ENCODE results near the gene SERBP1. TPM values are rescaled to one million over a fixed set of nuclear protein-coding genes. Genes with fewer than 3 reads are reported as not detected.
"Not testable (repeated sequence)": the region's sequence is repeated elsewhere in the genome, so short reads cannot be mapped to it uniquely, and the experiment has no call there.

SERBP1 gene
- total RNA-seq, 1 experiment from 2014 or later, result 230 TPM

- Histone ChIP-seq H3K4me3 (ENCODE audit: low read depth in 2 of 2, low read length in 2 of 2) (no peak overlapping the region), H3K4me1 (ENCODE audit: control insufficient read depth, insufficient read depth, low read length) (no peaks in the 10 kb centered on the region), H3K36me3 (ENCODE audit: control insufficient read depth, insufficient read depth, low read length) (peaks cover 67% of the 10 kb centered on the region), H3K27ac (ENCODE audit: low read length) (no peak overlapping the region), H3K27me3 (ENCODE audit: control insufficient read depth, insufficient read depth, low read length) (no peaks in the 10 kb centered on the region), H3K9me3 (ENCODE audit: control insufficient read depth, insufficient read depth, low read depth, low read length) (no peaks in the 10 kb centered on the region)
- intact Hi-C loops (cut with micrococcal nuclease; ENCODE audit: unreplicated experiment), result no loop called here
- ChIA-PET POLR2A (interaction anchor here (0.9 kb wide), 1 partner anchor 13 kb away, joined by 13 read pairs; no protein-coding TSS in a partner anchor), CTCF (no interaction called here)
- DNase-seq (ENCODE audit: low read depth, low spot score) (no peak), ATAC-seq (no peak)
- in situ Hi-C loops (cut with HindIII; ENCODE audit: low pct_unique_long_range_greater_than_20kb, low sequenced_read_pairs), result no loop called here
- BruUV-seq (replicated peaks), result no TSS peak
- no peak for TF ChIP-seq REST (IDR thresholded peaks at IDR 0.05; ENCODE audit: insufficient read depth in 1 of 2, low read depth in 2 of 2, low read length in 1 of 2)
- no peak for TF ChIP-seq SIN3A (IDR thresholded peaks at IDR 0.05; ENCODE audit: borderline replicate concordance, insufficient read depth, low read depth, low read length)
- TF ChIP-seq POLR2AphosphoS5 (IDR thresholded peaks at IDR 0.05; ENCODE audit: low read depth, low read length), result no peak
- TF ChIP-seq TCF7L2 (IDR thresholded peaks at IDR 0.05; ENCODE audit: low read depth, low read length), result no peak
- TF ChIP-seq CTCF (IDR thresholded peaks at IDR 0.05), result no peak
These were observed 15.2 kb downstream of the SERBP1 start for GRCh38 chr1:67415041-67415440.

- TF ChIP-seq SIN3A (IDR thresholded peaks at IDR 0.05; ENCODE audit: borderline replicate concordance, insufficient read depth, low read depth, low read length) (no peak), CTCF (IDR thresholded peaks at IDR 0.05) (no peak), TCF7L2 (IDR thresholded peaks at IDR 0.05; ENCODE audit: low read depth, low read length) (no peak)
- H3K36me3 ChIP-seq (ENCODE audit: control insufficient read depth, insufficient read depth, low read length), result peaks cover 66% of the 10 kb centered on the region
- BruUV-seq (replicated peaks), result no TSS peak
- H3K27ac ChIP-seq (ENCODE audit: low read length), result no peak overlapping the region
- ATAC-seq (no peak), DNase-seq (ENCODE audit: low read depth, low spot score) (no peak)
- no peak overlapping the region for H3K4me3 ChIP-seq (ENCODE audit: low read depth in 2 of 2, low read length in 2 of 2)
- intact Hi-C loops (cut with micrococcal nuclease; ENCODE audit: unreplicated experiment), result no loop called here
- ChIA-PET POLR2A (no interaction called here), CTCF (no interaction called here)
- no peaks in the 10 kb centered on the region for H3K4me1 ChIP-seq (ENCODE audit: control insufficient read depth, insufficient read depth, low read length)
- in situ Hi-C loops (cut with HindIII; ENCODE audit: low pct_unique_long_range_greater_than_20kb, low sequenced_read_pairs), result no loop called here
- no peaks in the 10 kb centered on the region for H3K9me3 ChIP-seq (ENCODE audit: control insufficient read depth, insufficient read depth, low read depth, low read length)
- no peaks in the 10 kb centered on the region for H3K27me3 ChIP-seq (ENCODE audit: control insufficient read depth, insufficient read depth, low read length)
These were observed 15.6 kb downstream of the SERBP1 start for GRCh38 chr1:67414574-67414973.

GRCh38 chr1:67413101-67413500 is 17.1 kb downstream of the SERBP1 start:
- in situ Hi-C loops (cut with HindIII; ENCODE audit: low pct_unique_long_range_greater_than_20kb, low sequenced_read_pairs); H3K4me3 ChIP-seq (ENCODE audit: low read depth in 2 of 2, low read length in 2 of 2); H3K4me1 ChIP-seq (ENCODE audit: control insufficient read depth, insufficient read depth, low read length); POLR2A ChIA-PET; intact Hi-C loops (cut with micrococcal nuclease; ENCODE audit: unreplicated experiment); DNase-seq (ENCODE audit: low read depth, low spot score); ATAC-seq; BruUV-seq (replicated peaks); CTCF ChIA-PET; H3K9me3 ChIP-seq (ENCODE audit: control insufficient read depth, insufficient read depth, low read depth, low read length); H3K27me3 ChIP-seq (ENCODE audit: control insufficient read depth, insufficient read depth, low read length); H3K27ac ChIP-seq (ENCODE audit: low read length): not testable (repeated sequence)
- peaks cover 56% of the 10 kb centered on the region for H3K36me3 ChIP-seq (ENCODE audit: control insufficient read depth, insufficient read depth, low read length)

Measured in Panc1 (cell line).